Measurements from ENCODE around the gene STON2.

The STON2 gene

DNA sequence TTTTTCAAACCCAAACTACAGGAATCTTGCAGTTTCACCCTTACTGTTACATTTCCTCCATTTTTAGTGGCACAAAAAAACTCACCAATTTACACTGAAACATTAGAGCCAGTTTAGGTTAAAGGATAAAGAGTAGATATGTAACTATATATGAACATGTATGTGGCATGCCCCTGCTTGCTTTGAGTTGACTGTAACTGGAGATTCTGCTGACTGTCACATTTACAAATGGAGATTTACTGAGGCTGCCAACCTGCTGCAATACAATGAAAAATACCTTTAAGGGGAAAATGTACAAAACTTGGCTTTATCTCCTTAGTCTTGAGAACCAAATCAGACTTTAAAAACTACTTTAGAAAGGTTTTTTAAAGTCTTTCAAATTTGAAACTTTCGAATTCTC lies 28.3 kb downstream of the STON2 start:
- no peak for DNase-seq

DNA sequence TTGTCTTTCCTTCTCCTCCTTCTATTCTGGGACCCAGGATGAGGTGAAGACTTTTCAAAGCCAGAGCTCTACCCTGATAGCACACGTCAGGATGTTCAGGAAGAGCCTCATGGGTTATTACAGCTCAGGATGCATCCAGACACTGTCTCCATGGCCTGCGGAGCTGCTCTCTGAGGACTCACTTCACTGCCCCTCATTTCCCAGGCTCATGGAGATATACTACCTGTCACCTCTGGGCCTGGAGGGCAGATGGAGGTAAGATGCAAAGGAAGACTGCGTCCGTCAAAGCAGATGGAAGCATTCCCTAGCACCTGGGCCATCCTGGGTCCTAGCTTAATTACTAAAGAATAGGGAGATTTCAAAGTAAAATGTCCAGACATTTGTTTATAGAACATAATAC lies 32.6 kb downstream of the STON2 start:
- DNase-seq = no peak

DNA sequence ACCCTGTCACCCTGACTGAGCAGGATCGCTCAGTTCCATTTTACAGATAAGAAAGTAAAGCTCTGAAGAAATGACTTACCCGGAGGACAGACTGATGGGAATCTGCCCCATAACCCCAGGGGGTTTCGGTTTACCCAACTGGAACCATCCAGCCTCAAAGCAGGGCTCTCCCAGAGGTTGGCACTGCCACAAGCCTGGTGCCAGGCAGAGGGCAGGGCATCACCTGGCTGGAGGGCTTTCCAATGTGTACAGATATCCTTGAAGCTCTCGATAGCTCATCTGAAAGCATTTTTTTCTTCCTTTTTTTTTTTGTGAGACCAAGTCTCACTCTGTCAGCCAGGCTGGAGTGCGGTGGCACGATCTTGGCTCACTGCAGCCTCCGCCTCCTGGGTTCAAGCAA lies 33.2 kb downstream of the STON2 start:
- no peak for DNase-seq

DNA sequence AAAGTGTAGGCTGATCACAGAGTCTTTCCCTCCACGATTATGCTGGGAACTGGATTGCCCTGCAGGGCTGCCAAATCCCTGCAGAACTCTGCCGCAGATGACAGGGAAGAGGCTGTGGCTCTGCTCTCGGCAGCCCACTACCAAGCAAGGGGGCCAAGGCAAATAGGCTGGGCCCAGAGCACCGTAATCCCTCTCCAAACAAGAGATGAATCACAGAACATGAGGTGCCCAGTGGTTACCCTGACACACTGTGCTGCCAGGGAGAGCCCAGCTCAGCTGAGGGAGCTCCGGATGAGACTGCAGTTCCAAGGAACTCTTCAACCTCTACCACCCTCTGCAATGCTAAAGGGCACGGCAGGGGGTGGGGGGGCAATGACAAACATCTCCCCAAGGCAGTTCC lies 33.9 kb downstream of the STON2 start:
- DNase-seq = no peak

DNA sequence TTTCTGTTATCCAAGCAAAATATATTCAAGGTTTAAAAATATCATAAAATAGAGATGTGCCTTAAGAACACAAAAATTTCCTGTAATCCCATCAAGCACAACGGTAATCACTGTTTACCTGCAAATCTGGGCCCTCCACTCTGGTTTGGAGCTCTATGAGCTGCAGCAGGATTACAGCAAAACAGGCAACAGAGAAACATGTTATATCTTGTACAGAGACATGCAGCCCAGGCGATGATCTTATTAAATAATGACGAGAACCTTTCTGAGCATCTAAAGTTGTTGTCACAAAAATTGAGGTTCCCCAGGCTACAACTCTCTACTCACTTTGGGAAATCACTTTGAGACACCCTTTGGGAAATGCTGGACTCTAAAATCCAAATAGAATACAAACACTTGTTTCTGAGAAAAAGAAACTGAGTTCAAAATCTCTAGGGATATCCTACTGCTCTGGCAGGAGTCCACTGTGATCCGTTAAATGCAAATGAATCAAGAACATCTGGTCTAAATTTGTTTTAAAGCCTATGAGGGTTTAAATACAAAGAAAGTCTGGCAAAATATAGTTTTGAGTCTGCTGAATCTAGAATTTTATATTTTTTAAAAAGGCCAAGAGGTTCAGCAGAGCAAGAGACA lies 36.3 kb downstream of the STON2 start:
- DNase-seq = no peak

DNA sequence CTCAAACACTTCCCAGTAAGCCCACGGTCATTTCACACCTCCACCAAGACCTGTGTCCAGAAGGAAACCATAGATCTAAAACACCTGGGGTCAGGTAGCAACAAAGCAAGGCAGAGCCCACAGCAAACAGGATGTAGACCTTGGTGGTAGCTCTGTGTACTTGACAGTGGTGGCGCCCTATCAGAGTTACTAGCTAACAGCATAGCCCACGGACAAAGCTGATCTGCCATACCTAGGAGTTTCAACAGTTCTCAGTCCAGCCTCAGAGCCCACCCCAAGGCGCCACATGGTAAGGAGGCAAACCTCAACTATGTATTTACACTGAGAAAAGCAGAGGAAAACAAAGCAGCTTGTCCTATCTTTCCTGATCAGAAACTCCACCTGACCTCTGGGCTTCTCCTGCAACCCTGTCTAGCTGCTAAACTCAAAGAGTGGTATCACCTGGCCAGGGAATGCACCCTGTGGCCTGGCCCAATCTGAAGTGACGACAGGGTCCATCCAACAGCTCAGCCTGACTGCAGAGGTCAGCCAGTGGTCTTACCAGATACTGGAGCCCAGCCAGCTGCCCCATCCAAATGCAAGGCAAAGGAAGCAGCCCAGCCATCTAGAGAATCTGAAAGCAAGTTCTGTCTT lies 46.3 kb downstream of the STON2 start:
- DNase-seq = no peak

DNA sequence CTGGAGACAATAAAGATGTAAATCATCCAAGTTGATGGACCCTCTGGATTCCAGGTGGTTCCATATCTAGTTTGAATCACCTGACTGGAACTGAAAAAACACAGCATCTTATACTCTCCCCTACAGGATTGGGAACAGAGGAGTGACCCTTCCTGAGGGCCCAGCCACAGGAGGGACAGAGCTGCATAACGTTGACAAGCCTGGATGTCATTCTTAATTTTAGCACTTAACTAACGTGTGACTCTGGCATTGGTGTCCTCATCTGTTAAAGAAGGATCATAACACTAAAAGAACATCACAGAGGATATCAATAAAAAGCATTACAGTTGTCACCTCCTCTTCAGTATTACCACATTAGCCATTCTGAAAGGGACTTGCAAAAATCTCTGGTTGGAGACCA lies 47.7 kb downstream of the STON2 start:
- DNase-seq = no peak

DNA sequence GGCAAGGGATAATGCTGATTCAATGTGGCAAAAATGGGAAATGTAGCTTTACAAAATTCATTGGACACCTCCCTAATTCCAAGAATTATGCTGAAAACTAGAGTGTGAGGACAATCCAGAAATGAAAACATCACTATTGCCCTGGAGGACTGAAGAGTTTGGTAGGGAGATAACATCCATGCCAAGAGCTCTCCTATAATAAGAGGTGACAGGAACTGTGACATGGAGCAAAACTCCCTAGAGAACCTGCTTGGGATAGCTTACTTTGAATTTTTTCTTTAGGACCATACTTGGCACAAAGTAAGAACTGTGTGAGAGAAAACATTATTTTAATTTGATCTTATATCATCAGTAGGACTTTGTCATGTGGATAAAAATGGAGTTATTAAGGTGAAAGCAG lies 48.9 kb downstream of the STON2 start:
- DNase-seq = no peak

DNA sequence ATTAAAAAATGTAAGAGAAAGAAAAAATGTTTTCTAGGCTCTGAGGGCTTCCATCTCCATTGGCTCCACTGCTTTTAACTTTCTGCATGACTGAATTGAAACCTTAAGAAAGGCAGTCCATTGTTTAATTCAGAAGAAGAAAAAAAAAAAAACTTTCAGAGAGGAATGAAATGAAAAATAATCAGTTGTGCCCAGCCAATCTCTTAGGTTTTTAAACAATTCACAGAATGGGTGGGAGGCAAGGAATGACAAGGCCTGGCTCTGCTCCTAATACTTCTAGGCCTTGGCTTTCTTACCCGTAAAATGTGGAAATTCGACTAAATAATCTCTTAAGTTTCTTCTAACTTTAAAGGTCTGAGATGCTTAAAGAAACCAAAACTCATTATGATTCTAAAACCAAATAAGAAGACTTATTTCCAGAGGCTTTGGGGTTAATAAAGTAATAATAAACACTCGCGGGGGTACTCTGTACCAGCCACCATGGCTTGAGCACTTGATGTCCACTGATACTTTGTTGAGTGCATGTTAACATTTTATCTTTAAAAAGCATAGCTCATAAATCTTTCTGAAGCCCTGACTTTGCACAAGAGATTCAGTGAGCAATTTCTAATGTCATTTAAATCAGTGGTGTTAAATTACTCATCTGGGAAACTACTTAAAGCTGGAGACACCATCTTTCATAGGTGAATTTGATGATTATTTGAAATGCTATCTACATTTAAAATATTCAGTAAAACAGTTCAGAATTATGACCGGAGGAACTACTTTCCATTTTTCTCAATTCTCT lies 49.6 kb downstream of the STON2 start:
- no peak for DNase-seq

DNA sequence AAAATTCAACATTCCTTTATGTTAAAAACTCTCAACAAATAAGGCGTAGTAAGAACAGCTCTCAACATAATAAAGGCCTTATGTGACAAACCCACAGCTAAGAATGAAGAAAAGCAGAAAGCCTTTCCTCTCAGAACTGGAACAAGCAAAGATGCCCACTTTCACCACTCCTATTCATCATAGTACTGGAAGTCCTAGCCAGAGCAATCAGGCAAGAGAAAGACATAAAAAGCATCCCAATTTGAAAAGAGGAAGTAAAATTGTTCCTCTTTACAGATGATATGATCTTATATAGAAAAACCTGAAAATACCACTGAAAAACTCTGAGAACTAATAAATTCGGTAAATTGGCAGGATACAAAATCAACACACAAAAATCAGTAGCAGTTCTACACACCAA lies 52.1 kb downstream of the STON2 start:
- no peak for DNase-seq

DNA sequence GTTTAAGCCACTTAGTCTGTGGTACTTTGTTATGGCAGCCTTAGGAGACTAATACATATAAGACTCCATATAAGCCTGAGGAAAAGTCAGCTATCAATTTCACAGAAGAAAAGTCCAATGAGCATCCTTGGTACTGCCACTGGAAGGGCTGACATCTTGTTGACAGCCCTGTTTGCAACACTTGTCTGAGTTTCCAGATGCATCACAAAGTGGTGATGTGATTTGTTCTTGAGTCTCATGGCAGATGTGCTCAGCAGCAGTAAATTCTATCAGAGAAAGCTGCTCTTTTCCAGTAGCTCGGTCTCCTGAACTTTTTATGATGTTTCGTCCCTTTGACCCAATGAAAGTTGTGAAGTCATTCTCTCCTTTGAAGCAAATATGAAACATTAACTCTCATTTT lies 54.3 kb downstream of the STON2 start:
- no peak for DNase-seq

DNA sequence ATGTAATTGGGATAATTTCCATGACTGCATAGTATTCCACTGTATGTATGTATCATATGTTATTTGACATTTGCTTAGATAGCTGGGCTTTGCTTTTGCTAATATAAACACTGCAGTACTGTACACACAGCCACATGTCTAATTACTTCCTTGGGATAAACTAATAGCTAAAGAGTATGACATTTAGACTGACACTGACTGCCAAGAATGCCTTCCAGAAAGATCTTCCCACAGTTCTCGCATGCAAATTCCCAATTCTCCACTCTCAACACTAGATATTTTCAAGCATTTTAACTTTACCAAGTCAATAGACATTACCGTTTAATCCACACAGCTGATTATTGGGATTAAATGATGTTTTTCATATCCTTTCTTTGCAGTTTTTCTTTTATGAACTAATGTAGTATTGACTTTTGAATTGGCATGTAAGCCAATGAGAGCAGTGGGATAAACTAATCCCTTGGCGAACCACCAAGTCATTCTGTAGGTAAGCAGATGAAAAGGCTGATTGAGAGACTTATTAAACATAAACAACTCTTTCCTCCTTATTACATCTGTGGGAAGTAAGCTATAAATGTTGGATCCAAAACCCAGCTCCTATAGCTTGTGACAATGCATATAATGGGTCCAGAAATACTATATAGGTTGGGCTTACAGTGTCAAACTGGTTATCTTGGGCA lies 55.5 kb downstream of the STON2 start:
- DNase-seq = no peak

DNA sequence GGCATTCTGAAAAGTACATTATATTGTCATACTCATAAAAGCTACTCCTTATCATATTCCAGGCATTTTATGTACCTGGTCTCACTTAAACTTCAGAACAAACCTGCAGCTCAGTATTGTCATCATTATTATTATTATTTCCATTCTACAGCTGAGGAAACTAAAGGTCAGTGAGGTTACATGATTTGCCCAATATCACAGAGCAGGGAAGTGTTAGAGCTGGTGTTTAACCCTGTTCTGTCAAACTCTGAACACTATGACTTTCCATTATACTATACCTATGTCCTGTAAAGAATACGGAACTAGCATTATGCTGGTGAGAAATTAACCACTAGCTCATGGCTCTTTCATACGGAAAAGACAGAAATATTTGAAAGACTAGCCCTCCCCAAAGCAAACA lies 56.4 kb downstream of the STON2 start:
- no peak for DNase-seq

DNA sequence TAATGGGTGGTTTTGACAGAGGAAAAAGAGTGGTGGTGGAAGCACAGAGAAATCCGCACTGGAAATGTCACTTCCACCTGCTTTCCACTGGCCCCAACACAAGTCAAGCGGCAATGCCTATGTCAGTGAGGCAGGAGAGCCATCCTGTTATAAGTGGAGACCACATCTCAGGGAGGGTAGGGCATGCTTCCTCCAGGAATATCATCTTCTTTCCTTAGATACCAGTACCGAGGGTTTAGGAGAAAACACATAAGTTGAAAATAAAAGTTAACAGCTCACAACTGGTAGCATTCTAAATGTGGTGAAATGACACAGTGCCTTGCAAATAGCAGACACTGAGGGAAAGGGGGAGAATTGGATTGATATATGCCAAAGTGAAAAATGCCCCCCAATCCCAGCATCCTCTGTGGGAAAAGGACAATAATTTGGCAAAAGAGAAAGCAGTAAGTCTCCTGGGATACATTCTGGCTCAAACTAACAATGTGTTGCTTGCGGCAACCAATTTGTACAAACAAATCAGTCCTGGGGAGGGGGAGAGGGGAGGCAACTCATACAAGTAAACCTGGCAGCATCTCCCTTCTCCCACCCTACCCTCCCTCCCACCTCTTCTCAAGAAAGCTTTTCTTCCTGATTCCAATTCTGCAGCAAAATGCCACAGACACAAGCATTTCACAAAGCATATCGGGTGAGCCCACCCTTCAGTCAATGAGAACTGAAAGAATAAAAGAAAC lies 57.1 kb downstream of the STON2 start:
- no peak for DNase-seq

DNA sequence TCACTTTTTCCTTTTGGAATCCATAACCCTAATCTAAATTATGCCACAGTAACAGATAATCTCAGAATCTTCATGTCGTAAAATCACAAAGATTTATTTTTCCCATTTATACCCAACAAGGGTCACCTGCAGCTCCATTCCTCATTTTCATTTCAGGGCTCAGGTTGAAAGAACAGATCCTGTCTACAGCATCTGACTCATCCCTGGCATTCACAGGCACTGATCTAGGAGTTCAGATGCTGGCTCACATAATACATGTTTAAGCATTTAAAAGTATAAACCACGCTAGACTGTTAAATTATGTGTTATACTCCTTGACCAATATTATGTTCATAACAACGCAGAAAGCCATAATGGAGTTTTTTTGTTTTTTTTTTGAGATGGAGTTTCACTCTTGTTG lies 58.3 kb downstream of the STON2 start:
- no peak for DNase-seq

DNA sequence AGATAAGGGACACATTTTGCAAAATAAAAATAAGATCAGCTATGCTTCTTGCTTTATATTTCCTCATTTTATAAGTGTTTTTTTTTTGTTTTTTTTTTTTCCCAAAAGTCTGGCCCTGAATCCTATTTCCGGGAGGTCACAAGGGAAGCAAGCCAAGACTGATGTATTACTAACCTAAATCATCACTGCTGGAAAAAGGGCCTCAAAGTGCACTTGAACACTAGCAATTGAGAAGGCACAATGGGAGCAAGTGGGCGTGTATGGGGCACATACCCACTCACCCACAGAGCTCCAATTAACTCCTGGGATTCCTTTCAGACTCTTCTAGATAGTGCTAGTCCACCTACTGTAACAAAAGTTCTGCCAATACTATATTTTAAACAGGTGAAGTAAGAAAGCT lies 58.8 kb downstream of the STON2 start:
- no peak for DNase-seq

DNA sequence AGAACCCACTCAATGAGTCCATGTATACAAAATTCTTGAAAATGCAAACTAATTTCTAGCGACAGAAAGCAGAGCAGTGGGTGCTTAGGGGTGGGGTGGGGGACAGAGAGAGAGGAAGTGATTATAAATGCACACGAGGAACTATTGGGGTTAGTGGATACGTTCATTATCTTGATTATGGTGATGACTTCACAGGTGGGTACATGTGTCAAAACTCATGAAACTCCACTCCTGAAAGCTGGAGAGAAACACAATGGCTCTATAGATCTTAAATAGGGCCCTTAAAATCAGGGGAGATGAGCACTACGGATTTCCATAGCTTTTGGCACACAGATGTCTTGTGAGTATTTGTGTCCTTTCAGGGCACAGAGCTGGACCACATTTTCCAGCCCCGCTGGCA lies 59.9 kb downstream of the STON2 start:
- no peak for DNase-seq

DNA sequence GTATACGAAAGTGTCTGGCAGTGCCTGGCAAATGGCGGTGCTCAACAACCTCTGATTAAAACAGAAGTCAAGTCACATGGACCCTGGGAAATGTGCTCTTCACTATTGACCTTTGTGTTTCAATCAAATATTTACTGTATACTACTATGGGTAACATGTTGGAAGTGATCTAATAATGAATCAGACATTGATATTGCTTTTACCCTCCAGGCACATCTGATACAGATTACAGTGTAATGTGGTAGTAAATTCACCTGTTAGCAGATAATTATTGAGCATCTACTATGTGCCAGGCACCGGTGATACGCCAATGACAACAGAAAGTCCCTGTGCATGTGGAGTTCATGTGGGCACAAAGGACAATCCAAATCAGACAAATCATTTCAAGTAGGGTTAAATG lies 63.1 kb downstream of the STON2 start:
- no peak for DNase-seq

DNA sequence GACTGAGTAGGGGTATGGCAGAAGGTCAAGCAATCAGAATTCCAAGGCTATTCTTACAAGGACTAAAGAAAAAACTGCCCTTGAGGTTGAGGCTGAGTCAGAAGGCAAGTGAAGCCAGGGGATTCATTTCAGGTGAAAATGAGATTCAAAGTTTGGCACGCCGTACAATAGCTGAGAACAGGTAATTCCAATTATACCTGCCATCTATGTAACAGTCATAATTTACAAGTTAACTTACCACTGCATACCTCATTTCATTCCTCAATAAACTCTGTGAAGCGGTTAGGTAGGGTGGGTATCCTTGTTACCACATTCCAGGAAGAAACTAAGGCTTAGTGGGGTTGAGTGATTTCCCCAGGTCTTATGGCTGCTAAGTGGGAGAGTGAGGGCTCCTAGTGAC lies 64.1 kb downstream of the STON2 start:
- no peak for DNase-seq

DNA sequence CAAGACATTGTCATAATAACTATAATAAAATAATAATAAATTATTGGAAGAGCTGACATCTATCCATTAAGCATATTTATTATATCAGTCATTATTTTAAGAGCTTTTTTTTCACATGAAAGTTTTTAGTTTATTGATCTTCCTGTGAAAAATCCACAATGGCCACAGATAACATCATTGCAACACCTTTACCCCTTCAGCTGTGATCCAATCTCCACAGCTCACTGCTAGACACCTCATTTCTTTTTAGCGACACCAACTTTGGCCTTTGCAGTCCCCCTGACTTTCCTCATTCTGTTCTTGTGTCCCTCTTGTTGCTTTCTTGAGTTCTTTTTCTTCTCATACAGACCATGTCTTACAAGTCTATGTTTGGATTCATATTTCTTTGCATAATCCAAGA lies 67.4 kb downstream of the STON2 start:
- no peak for DNase-seq

DNA sequence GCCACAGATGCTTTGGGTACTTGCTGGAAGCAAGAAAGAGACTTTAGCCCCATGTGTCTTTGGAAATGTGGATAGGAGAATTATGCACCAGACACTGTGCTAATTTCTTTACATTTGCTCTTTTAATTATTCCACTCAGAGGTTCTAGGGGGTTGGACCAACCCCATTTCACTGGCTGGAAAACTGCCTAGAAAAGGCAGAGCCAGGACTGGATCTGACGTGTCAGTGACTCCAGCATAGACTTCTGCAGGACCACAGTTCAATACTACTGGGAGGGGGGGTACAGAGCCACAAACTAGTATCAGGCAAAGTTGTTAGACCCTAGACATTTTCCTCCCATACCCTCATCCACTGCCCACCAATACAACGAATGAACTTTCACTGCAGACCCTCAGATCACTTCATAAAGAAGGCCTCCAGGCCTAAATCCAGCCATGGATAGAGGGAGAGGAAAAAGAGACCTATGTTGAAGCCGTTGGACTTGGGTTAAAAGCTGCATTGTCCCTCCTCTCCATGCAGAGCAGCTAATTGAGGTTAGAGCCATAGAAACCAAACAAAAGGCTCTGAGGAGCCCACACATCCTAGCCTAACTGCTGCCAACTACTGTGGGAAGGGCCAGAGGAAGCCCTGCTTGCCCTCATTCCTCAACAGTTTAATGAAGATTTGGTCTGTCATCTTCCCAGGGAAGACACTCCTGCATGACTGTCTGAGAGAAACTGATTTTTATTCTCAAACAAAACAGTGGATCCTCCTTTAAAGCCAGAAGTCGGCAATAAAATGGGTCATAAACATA lies 68.7 kb downstream of the STON2 start:
- no peak for DNase-seq

DNA sequence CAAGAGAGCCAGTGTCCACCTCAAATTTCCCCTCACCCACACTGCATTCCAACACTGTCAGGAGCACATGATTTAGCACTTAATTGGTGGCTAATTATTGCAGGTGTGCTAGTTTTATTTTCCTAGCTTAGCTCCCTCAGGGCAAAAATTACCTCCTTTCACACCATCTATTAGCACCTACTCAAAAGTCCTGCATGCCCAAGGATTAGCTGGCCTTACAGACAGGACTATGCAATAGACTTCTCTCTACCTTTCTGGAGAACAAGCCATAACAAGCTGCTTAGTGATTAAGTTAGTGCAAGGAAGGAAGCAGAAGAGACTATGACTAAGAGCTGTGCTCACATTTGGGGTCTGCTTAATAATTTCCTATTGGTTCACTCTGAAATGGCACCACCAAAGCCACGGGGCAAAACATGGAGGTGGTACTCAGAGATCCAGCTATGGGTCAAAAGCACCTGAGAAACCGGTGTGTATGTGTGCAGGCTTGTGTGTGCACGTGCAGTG lies 69.5 kb downstream of the STON2 start:
- DNase-seq = no peak
